ENCODE data around the gene VSIG4.

The VSIG4 gene, protein sequence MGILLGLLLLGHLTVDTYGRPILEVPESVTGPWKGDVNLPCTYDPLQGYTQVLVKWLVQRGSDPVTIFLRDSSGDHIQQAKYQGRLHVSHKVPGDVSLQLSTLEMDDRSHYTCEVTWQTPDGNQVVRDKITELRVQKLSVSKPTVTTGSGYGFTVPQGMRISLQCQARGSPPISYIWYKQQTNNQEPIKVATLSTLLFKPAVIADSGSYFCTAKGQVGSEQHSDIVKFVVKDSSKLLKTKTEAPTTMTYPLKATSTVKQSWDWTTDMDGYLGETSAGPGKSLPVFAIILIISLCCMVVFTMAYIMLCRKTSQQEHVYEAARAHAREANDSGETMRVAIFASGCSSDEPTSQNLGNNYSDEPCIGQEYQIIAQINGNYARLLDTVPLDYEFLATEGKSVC

DNA sequence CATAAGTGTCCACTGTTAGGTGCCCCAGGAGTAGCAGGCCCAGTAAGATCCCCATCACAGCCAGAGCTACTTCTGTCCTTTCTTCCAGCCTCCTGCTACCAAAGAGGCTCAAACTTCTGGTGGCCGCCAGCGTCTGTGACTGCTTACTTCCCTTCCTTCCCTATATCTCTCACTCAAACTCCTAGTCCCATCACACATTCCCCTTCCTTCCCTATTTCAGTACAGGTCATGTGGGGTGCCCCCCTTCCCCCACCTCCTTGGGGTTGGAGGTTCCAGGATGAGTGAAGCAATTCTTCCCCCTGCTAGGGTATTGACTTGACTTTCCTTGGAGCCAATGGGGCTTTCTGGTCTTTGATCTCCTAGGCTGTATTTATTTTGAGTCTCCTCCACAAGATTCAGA is at the start of gene VSIG4:
VSIG4 (minus strand) TSS at position 137 of the 400 bp plus-strand sequence; CDS start at position 55, 82 bp downstream.
- ATAC-seq (ENCODE audit: insufficient read depth, low read depth) (no peak), DNase-seq (no peak)
- no peak within 1 kb of the TSS for H2AFZ ChIP-seq (ENCODE audit: low read depth, low read length)
- H4K20me1 ChIP-seq (ENCODE audit: insufficient read depth, low read length): no peaks in the 10 kb centered on the region
- H3K4me3 ChIP-seq (ENCODE audit: low read depth in 1 of 2, low read length in 2 of 2): no peak within 1 kb of the TSS
- no peaks in the 10 kb centered on the region for H3K79me2 ChIP-seq (ENCODE audit: insufficient read depth, low read length)
- H3K4me2 ChIP-seq (ENCODE audit: insufficient read depth, low read length): no peak within 1 kb of the TSS
- H3K36me3 ChIP-seq (ENCODE audit: insufficient read depth, low read length): no peaks in the 10 kb centered on the region
- no peaks in the 10 kb centered on the region for H3K4me1 ChIP-seq (ENCODE audit: insufficient read depth, low read length)
- no peak within 1 kb of the TSS for H3K27ac ChIP-seq (ENCODE audit: low read length)
- H3K9me3 ChIP-seq (ENCODE audit: insufficient read depth, low read length, severe bottlenecking): no peaks in the 10 kb centered on the region
- no peaks in the 10 kb centered on the region for H3K27me3 ChIP-seq (ENCODE audit: insufficient read depth, low read length, poor library complexity)
- H3K9ac ChIP-seq (ENCODE audit: low read depth, low read length): no peak within 1 kb of the TSS
- TF ChIP-seq, protein P1, sequence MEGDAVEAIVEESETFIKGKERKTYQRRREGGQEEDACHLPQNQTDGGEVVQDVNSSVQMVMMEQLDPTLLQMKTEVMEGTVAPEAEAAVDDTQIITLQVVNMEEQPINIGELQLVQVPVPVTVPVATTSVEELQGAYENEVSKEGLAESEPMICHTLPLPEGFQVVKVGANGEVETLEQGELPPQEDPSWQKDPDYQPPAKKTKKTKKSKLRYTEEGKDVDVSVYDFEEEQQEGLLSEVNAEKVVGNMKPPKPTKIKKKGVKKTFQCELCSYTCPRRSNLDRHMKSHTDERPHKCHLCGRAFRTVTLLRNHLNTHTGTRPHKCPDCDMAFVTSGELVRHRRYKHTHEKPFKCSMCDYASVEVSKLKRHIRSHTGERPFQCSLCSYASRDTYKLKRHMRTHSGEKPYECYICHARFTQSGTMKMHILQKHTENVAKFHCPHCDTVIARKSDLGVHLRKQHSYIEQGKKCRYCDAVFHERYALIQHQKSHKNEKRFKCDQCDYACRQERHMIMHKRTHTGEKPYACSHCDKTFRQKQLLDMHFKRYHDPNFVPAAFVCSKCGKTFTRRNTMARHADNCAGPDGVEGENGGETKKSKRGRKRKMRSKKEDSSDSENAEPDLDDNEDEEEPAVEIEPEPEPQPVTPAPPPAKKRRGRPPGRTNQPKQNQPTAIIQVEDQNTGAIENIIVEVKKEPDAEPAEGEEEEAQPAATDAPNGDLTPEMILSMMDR (IDR thresholded peaks at IDR 0.05; ENCODE audit: borderline replicate concordance, extremely low read depth, low read length, poor library complexity, severe bottlenecking): no peak
- TF ChIP-seq EZH2 (IDR thresholded peaks at IDR 0.05; ENCODE audit: borderline replicate concordance, low read depth, low read length, severe bottlenecking): no peak

DNA sequence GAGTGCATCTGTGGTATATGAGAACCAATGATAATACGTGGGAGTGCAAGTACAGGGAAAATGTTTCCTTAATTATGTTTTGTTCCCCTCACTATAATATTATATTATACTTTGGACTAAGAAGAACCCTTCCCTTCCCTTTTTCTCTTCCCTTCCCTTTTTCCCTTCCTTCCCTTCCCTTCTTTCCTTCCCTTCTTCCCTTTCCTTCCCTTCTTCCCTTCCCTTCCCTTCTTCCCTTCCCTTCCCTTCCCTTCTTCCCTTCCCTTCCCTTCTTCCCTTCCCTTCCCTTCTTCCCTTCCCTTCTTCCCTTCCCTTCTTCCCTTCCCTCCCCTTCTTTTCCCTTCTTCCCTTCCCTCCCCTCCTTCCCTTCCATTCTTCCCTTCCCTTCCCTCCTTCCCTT is 36.9 kb upstream of the VSIG4 start:
- no peak for TF ChIP-seq EZH2 (IDR thresholded peaks at IDR 0.05; ENCODE audit: borderline replicate concordance, low read depth, low read length, severe bottlenecking)
- TF ChIP-seq, protein P1 (IDR thresholded peaks at IDR 0.05; ENCODE audit: borderline replicate concordance, extremely low read depth, low read length, poor library complexity, severe bottlenecking): no peak
- no peak for ATAC-seq (ENCODE audit: insufficient read depth, low read depth)
- Histone ChIP-seq H3K4me2 (ENCODE audit: insufficient read depth, low read length) (no peak overlapping the region), H3K9me3 (ENCODE audit: insufficient read depth, low read length, severe bottlenecking) (no peaks in the 10 kb centered on the region), H3K36me3 (ENCODE audit: insufficient read depth, low read length) (no peaks in the 10 kb centered on the region), H3K4me1 (ENCODE audit: insufficient read depth, low read length) (no peaks in the 10 kb centered on the region), H3K27me3 (ENCODE audit: insufficient read depth, low read length, poor library complexity) (no peaks in the 10 kb centered on the region), H3K27ac (ENCODE audit: low read length) (no peak overlapping the region), H3K9ac (ENCODE audit: low read depth, low read length) (no peak overlapping the region), H2AFZ (ENCODE audit: low read depth, low read length) (no peak overlapping the region), H4K20me1 (ENCODE audit: insufficient read depth, low read length) (no peaks in the 10 kb centered on the region), H3K79me2 (ENCODE audit: insufficient read depth, low read length) (no peaks in the 10 kb centered on the region), H3K4me3 (ENCODE audit: low read depth in 1 of 2, low read length in 2 of 2) (no peak overlapping the region)
- DNase-seq: no peak

DNA sequence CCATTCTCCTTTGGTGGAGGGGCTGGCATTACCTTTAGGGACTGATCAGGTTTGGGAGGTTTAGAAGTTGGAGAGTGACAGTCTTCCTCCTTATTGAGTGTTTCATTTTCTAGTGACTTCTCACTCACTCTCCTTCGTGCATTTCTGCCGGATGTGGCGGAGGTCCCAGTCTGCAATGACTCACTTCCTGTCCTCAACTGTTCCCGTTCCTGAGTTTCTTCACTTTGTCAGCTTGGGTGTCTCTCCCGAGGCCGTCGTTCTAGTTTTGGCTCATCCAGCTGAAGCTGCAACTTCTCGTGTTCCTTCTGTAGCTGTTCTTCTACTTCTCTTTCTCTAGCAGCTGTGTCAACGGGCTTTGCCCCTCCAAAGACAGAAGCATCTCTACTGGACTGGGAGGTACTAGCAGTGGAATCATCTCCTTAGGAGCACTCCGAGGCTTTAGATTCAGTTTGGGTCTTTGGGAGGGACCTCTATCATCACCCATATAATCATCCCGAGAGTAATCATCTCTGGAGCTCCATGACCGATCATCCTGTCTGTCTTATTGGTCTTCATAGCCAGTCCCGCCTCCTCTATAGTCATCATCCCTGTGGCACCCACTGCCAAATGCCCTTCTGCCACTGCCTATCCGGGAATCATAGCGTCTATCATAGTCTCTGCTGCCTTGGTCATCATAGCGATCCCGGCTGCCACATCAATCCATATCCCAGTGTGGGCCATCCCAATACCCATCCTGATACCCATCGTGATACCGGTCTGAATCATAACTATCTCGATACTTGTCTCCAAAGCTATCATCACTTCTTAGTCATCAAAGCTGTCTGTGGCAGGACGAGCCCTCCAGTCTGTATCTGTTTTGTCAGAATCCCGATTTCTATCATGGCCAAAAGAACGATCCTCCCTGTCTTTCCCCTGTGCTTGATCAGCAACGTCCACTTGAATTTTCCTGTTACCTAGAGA is 35.3 kb upstream of the VSIG4 start:
- no peaks in the 10 kb centered on the region for H3K79me2 ChIP-seq (ENCODE audit: insufficient read depth, low read length)
- no peaks in the 10 kb centered on the region for H3K36me3 ChIP-seq (ENCODE audit: insufficient read depth, low read length)
- no peak for TF ChIP-seq EZH2 (IDR thresholded peaks at IDR 0.05; ENCODE audit: borderline replicate concordance, low read depth, low read length, severe bottlenecking)
- TF ChIP-seq, protein P1 (IDR thresholded peaks at IDR 0.05; ENCODE audit: borderline replicate concordance, extremely low read depth, low read length, poor library complexity, severe bottlenecking): no peak
- H3K9me3 ChIP-seq (ENCODE audit: insufficient read depth, low read length, severe bottlenecking): no peaks in the 10 kb centered on the region
- no peak overlapping the region for H3K4me3 ChIP-seq (ENCODE audit: low read depth in 1 of 2, low read length in 2 of 2)
- H3K9ac ChIP-seq (ENCODE audit: low read depth, low read length): no peak overlapping the region
- DNase-seq (peak; percentile 65), ATAC-seq (ENCODE audit: insufficient read depth, low read depth) (peak; percentile 77)
- H4K20me1 ChIP-seq (ENCODE audit: insufficient read depth, low read length): no peaks in the 10 kb centered on the region
- no peak overlapping the region for H3K27ac ChIP-seq (ENCODE audit: low read length)
- H3K27me3 ChIP-seq (ENCODE audit: insufficient read depth, low read length, poor library complexity): no peaks in the 10 kb centered on the region
- no peaks in the 10 kb centered on the region for H3K4me1 ChIP-seq (ENCODE audit: insufficient read depth, low read length)
- no peak overlapping the region for H3K4me2 ChIP-seq (ENCODE audit: insufficient read depth, low read length)
- no peak overlapping the region for H2AFZ ChIP-seq (ENCODE audit: low read depth, low read length)
